ENCODE results near the gene NGFR.

DNA sequence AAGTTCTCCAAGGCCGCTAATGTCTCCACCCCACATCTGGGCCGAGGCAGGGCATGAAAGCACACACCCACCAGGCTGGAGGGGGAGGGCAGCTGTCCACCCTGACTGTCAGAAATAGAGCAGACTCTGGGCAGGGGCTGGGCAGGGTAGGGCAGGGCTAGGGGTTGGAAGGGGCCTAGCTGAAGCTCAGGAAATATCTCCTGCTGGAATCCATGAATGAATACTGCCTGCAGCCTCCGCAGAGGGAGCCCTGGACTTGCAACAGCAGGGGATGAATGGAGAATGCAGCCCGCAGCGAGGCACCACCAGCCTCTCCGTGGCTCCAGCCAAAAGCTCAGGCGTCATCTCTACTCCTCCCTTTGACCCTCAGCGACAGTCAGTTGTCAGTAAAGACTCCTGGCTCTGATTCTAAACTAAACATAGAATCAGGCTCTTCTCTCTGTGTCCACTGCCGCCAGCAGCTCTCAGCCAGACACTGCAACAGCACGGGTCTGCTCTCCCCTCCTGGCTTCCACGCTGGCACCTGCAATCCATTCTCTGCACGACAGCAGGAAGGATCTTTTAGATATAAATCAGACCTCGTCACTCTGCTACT is 23.9 kb upstream of the NGFR start:
- no peak for TF ChIP-seq POLR2AphosphoS5 (IDR thresholded peaks at IDR 0.05)
- TF ChIP-seq, protein P1, sequence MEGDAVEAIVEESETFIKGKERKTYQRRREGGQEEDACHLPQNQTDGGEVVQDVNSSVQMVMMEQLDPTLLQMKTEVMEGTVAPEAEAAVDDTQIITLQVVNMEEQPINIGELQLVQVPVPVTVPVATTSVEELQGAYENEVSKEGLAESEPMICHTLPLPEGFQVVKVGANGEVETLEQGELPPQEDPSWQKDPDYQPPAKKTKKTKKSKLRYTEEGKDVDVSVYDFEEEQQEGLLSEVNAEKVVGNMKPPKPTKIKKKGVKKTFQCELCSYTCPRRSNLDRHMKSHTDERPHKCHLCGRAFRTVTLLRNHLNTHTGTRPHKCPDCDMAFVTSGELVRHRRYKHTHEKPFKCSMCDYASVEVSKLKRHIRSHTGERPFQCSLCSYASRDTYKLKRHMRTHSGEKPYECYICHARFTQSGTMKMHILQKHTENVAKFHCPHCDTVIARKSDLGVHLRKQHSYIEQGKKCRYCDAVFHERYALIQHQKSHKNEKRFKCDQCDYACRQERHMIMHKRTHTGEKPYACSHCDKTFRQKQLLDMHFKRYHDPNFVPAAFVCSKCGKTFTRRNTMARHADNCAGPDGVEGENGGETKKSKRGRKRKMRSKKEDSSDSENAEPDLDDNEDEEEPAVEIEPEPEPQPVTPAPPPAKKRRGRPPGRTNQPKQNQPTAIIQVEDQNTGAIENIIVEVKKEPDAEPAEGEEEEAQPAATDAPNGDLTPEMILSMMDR (IDR thresholded peaks at IDR 0.05), result no peak
- no peak for TF ChIP-seq POLR2A (IDR thresholded peaks at IDR 0.05)
